GM12878 (cell line): ENCODE results near the gene TGDS. TPM values are rescaled to one million over a fixed set of nuclear protein-coding genes. Genes with fewer than 3 reads are reported as not detected.

ENCODE experiments used
- ATAC-seq: fragments of 200-7000 bp; cut with Tn5 transposase; 3 replicates; pipeline ENCODE4 v1.9.1; 2020; ENCODE audit warnings: mild to moderate bottlenecking, moderate library complexity
- BruUV-seq: library from RNA; stranded (reverse); fragments of 400-500 nt; replicated peaks from 2 replicates; lab custom pipeline; 2021; lab: Mats Ljungman, UMichigan
- CTCF ChIA-PET: fragments of 300-600 bp; sonication (Branson Sonifier 250); formaldehyde crosslinking; extraction: SDS; loops from one replicate; lab custom pipeline; 2021; ENCODE audit warnings: inconsistent platforms; lab: Yijun Ruan, JAX
- POLR2A ChIA-PET: fragments of 350-600 bp; formaldehyde crosslinking; extraction: SDS; loops from one replicate; lab custom pipeline; 2021; ENCODE audit warnings: inconsistent platforms; lab: Charles Lee
- RAD21 ChIA-PET: fragments of 300-600 bp; sonication (Branson Sonifier 250); formaldehyde crosslinking; loops from one replicate; lab custom pipeline; 2023; ENCODE audit warnings: antibody characterized with exemption; ENCODE audit not compliant: unreplicated experiment; lab: Charles Lee
- SMC1A ChIA-PET: fragments of 300-600 bp; sonication (Branson Sonifier 250); formaldehyde crosslinking; loops from one replicate; lab custom pipeline; 2023; ENCODE audit not compliant: unreplicated experiment, uncharacterized antibody; lab: Charles Lee
- DNase-seq: peaks from one replicate; pipeline ENCODE4 v3.0.0-alpha.2; 2011; ENCODE audit warnings: low read depth, low spot score
- FAIRE-seq: peaks from 3 replicates; lab custom pipeline; 2011; peaks lifted over from hg19 to GRCh38; lab: Jason Lieb, UNC
- H2AFZ ChIP-seq: 2 replicates; pipeline ENCODE4 v1.6.0; 2011; ENCODE audit warnings: low read depth, low read length, control low read depth; ENCODE audit not compliant: control insufficient read depth
- H3K27ac ChIP-seq: 2 replicates; pipeline ENCODE4 v1.5.1; 2011; ENCODE audit warnings: control low read depth; ENCODE audit not compliant: control insufficient read depth, insufficient read depth
- H3K27me3 ChIP-seq, 2 experiments: replicated peaks in 1 of 2; 2 replicates each; pipeline versions ENCODE4 v1.6.0 to v1.6.1; 2011; ENCODE audit warnings: low read length in 1 of 2; ENCODE audit not compliant: control insufficient read depth in 2 of 2, insufficient read depth in 2 of 2
- H3K36me3 ChIP-seq, 2 experiments: 2 replicates each; pipeline ENCODE4 v1.5.1; 2011; ENCODE audit warnings: low read length in 1 of 2; ENCODE audit not compliant: control insufficient read depth in 2 of 2, insufficient read depth in 2 of 2
- H3K4me1 ChIP-seq: 2 replicates; pipeline ENCODE4 v1.6.1; 2011; ENCODE audit warnings: mild to moderate bottlenecking, low read length, moderate library complexity, mixed read lengths; ENCODE audit not compliant: control insufficient read depth, insufficient read depth
- H3K4me2 ChIP-seq: 2 replicates; pipeline ENCODE4 v1.6.0; 2011; ENCODE audit warnings: control low read depth; ENCODE audit not compliant: control insufficient read depth, insufficient read depth
- H3K4me3 ChIP-seq: fragments of 200-600 bp; sonication (generic); 2 replicates; pipeline ENCODE4 v1.5.1; 2016
- H3K79me2 ChIP-seq: 2 replicates; pipeline ENCODE4 v1.6.0; 2011; ENCODE audit warnings: low read length; ENCODE audit not compliant: control insufficient read depth, insufficient read depth
- H3K9ac ChIP-seq: 2 replicates; pipeline ENCODE4 v1.8.0; 2011; ENCODE audit warnings: low read length, control low read depth, mixed read lengths; ENCODE audit not compliant: control insufficient read depth, insufficient read depth
- H3K9me3 ChIP-seq: replicated peaks from 3 replicates; pipeline ENCODE4 v1.5.1; 2011; ENCODE audit warnings: mild to moderate bottlenecking, low read length; ENCODE audit not compliant: control insufficient read depth, insufficient read depth
- H4K20me1 ChIP-seq: 2 replicates; pipeline ENCODE4 v1.6.0; 2011; ENCODE audit not compliant: control insufficient read depth, insufficient read depth
- ATF3 ChIP-seq: IDR thresholded peaks from 2 replicates; pipeline ENCODE4 v1.6.1; 2011; ENCODE audit warnings: low read depth, mild to moderate bottlenecking, low read length, moderate library complexity, borderline replicate concordance; ENCODE audit errors: extremely low read depth
- BCL11A ChIP-seq: IDR thresholded peaks from 2 replicates; pipeline ENCODE4 v1.6.1; 2011; ENCODE audit warnings: low read depth, low read length
- BCL3 ChIP-seq: IDR thresholded peaks from 2 replicates; pipeline ENCODE4 v1.6.1; 2011; ENCODE audit warnings: borderline replicate concordance, low read depth, mild to moderate bottlenecking, moderate library complexity, low read length; ENCODE audit not compliant: insufficient read depth, poor library complexity, severe bottlenecking
- BHLHE40 ChIP-seq, 2 experiments: fragments of 450-650 bp in 1 of 2; IDR thresholded peaks; 2 replicates each; pipeline ENCODE4 v1.6.1; 2011 to 2017; ENCODE audit warnings: low read depth in 2 of 2, borderline replicate concordance in 1 of 2, improper control_type of control experiment in 1 of 2, low read length in 1 of 2, mild to moderate bottlenecking in 1 of 2
- FOXM1 ChIP-seq: IDR thresholded peaks from 2 replicates; pipeline ENCODE4 v1.6.1; 2012; ENCODE audit warnings: low read depth, mild to moderate bottlenecking, inconsistent platforms, low read length, moderate library complexity
- GABPA ChIP-seq: IDR thresholded peaks from 2 replicates; pipeline ENCODE4 v1.6.1; 2014; ENCODE audit warnings: antibody characterized with exemption, low read depth, mild to moderate bottlenecking, inconsistent platforms
- IKZF1 ChIP-seq: fragments of 450-650 bp; conservative IDR thresholded peaks from 2 replicates; pipeline ENCODE4 v1.6.1; 2017; ENCODE audit warnings: antibody characterized with exemption, mild to moderate bottlenecking
- JUNB ChIP-seq: IDR thresholded peaks from 2 replicates; pipeline ENCODE4 v1.6.1; 2016; ENCODE audit warnings: antibody characterized with exemption, mild to moderate bottlenecking
- MYB ChIP-seq: fragments of 150-350 bp; IDR thresholded peaks from 2 replicates; pipeline ENCODE4 v1.6.1; 2014; ENCODE audit warnings: mild to moderate bottlenecking, low read depth, low read length, borderline replicate concordance
- NFIC ChIP-seq: IDR thresholded peaks from 2 replicates; pipeline ENCODE4 v1.6.1; 2012; ENCODE audit warnings: low read depth, mild to moderate bottlenecking, inconsistent platforms, low read length, moderate library complexity
- NR2C2 ChIP-seq: IDR thresholded peaks from 2 replicates; pipeline ENCODE4 v1.6.1; 2011; ENCODE audit warnings: borderline replicate concordance, low read depth; ENCODE audit not compliant: control insufficient read depth, insufficient read length
- POU2F2 ChIP-seq: IDR thresholded peaks from 3 replicates; pipeline ENCODE4 v1.6.1; 2011; ENCODE audit warnings: low read depth, mild to moderate bottlenecking, low read length, borderline replicate concordance
- PRDM15 ChIP-seq: fragments of 450-650 bp; formaldehyde crosslinking; IDR thresholded peaks from 2 replicates; pipeline ENCODE4 v1.4.0; 2020; ENCODE audit warnings: mild to moderate bottlenecking, moderate library complexity
- RELB ChIP-seq: fragments of 450-650 bp; IDR thresholded peaks from 2 replicates; pipeline ENCODE4 v1.6.1; 2017; ENCODE audit warnings: low read depth, mild to moderate bottlenecking, moderate library complexity
- TCF3 ChIP-seq: IDR thresholded peaks from 2 replicates; pipeline ENCODE4 v1.6.1; 2012; ENCODE audit warnings: low read depth, mild to moderate bottlenecking, low read length, borderline replicate concordance; ENCODE audit not compliant: insufficient read depth
- TCF7 ChIP-seq: IDR thresholded peaks from 2 replicates; pipeline ENCODE4 v1.6.1; 2014; ENCODE audit warnings: antibody characterized with exemption, borderline replicate concordance
- ZSCAN29 ChIP-seq: fragments of 450-650 bp; IDR thresholded peaks from 2 replicates; pipeline ENCODE4 v1.6.1; 2017; ENCODE audit warnings: mild to moderate bottlenecking, moderate library complexity
- WGBS: methylation state at CpG from one replicate; pipeline ENCODE4 v1.1.6; 2016; ENCODE audit warnings: low lambda C conversion rate; ENCODE audit not compliant: insufficient replicate concordance, insufficient coverage; ENCODE audit errors: missing lambda C conversion rate; 5-methylcytosine and 5-hydroxymethylcytosine counted together
- in situ Hi-C: fragments of 300-500 bp; cut with MboI; formaldehyde crosslinking; loops from 9 replicates; pipeline ENCODE4 v1.14.3; 2018; ENCODE audit warnings: mixed read lengths
- intact Hi-C: fragments of 100-400 bp; cut with micrococcal nuclease; formaldehyde crosslinking; loops from one replicate; pipeline ENCODE4 v1.14.2; 2022; ENCODE audit not compliant: unreplicated experiment
- polyA plus RNA-seq, 11 experiments: library from polyadenylated mRNA; depleted of rRNA in 4 of 11; unstranded in 6 of 11; stranded (reverse) in 5 of 11; fragments of >200 nt; fragmentation: Nextera tagmentation in 4 of 11; fragmentation: Illumina TruSeq in 1 of 11; extraction: Ambion mirVana in 4 of 11; extraction: Trizol in 1 of 11; gene quantifications; 1 replicate in 1 of 11; 2 replicates in 10 of 11; pipeline versions ENCODE4 v1.2.1 to v1.2.3, GENCODE V29; 2011 to 2016; ENCODE audit warnings: inconsistent platforms in 2 of 11, missing spikeins in 2 of 11, low read depth in 1 of 11
- total RNA-seq, 4 experiments: library from RNA; depleted of rRNA in 3 of 4; stranded (reverse); fragments of >200 nt in 3 of 4; fragmentation: Illumina TruSeq in 1 of 4; extraction: Trizol in 1 of 4; gene quantifications; 2 replicates each; pipeline versions ENCODE4 v1.2.1 to v1.2.3, GENCODE V29; 2013 to 2021
- TF ChIP-seq, protein P1 (sequence below): IDR thresholded peaks from 2 replicates; pipeline ENCODE4 v1.6.1; 2012; ENCODE audit warnings: low read depth, low read length, improper control_type of control experiment

The TGDS gene
- total and polyA plus RNA-seq, 10 of the 15 experiments (the other 5 are each of a cell fraction or from before 2014, with no cell fraction given), result 13.1 to 44.3 (median 23.8) TPM

GRCh38 chr13:94535775-94536174 lies 60.2 kb downstream of the TGDS start:
- BruUV-seq, result no TSS peak
- H3K4me2 ChIP-seq, result no peak overlapping the region
- DNase-seq (no peak), ATAC-seq (no peak), FAIRE-seq (no peak)
- H3K4me1 ChIP-seq, result no peaks in the 10 kb centered on the region
- no peaks in the 10 kb centered on the region for H3K79me2 ChIP-seq
- no peak overlapping the region for H2AFZ ChIP-seq
- H3K27ac ChIP-seq, result no peak overlapping the region
- H4K20me1 ChIP-seq, result no peaks in the 10 kb centered on the region
- POLR2A ChIA-PET, result no interaction called here
- H3K9me3 ChIP-seq, result no peaks in the 10 kb centered on the region
- H3K4me3 ChIP-seq, result no peak overlapping the region
- CTCF ChIA-PET, result no interaction called here
- in situ Hi-C loops (no loop called here), intact Hi-C loops (no loop called here)
- H3K27me3 ChIP-seq, result peaks cover 0 to 1% of the 10 kb centered on the region in 2 experiments; a peak in 2 of 4 replicates
- 7% methylated on average over 4 of the region's 4 CpGs for WGBS
- SMC1A ChIA-PET, result interaction anchor here (0.9 kb wide), 1 partner anchor 9 kb away, joined by 3 read pairs; no protein-coding TSS in a partner anchor
- no peak overlapping the region for H3K9ac ChIP-seq
- RAD21 ChIA-PET, result no interaction called here
- H3K36me3 ChIP-seq, result no peaks in the 10 kb centered on the region
- TF ChIP-seq MYB, result no peak
- TF ChIP-seq BHLHE40 (IDR thresholded peaks at IDR 0.05; ENCODE audit: borderline replicate concordance in 1 of 2, low read depth in 2 of 2, low read length in 1 of 2), result no peak
- no peak for TF ChIP-seq PRDM15 (CRISPR knock-in tag)
- TF ChIP-seq NFIC, result no peak
- no peak for TF ChIP-seq RELB
- TF ChIP-seq POU2F2, result no peak
- TF ChIP-seq IKZF1, result no peak
- no peak for TF ChIP-seq ATF3
- no peak for TF ChIP-seq TCF7
- no peak for TF ChIP-seq BCL11A
- TF ChIP-seq, protein P1, sequence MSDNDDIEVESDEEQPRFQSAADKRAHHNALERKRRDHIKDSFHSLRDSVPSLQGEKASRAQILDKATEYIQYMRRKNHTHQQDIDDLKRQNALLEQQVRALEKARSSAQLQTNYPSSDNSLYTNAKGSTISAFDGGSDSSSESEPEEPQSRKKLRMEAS, result no peak
- no peak for TF ChIP-seq BCL3
- TF ChIP-seq GABPA, result no peak
- TF ChIP-seq FOXM1, result no peak
- no peak for TF ChIP-seq JUNB
- TF ChIP-seq ZSCAN29, result no peak
- no peak for TF ChIP-seq NR2C2
- TF ChIP-seq TCF3, result no peak
